SK-N-MC (cell line): ENCODE data around the gene ESRP2.

Experiments used
- DNase-seq: peaks from one replicate; pipeline ENCODE4 v3.0.0-alpha.2; 2011; ENCODE audit warnings: low read depth, low spot score
- H3K27ac ChIP-seq: fragments of 200-600 bp; sonication (generic); 2 replicates; pipeline ENCODE4 v1.5.1; 2016; ENCODE audit warnings: mixed run types
- H3K36me3 ChIP-seq: fragments of 200-600 bp; sonication (generic); 2 replicates; pipeline ENCODE4 v1.6.1; 2017; ENCODE audit warnings: antibody characterized with exemption, low read length, mixed read lengths; ENCODE audit not compliant: insufficient read depth
- H3K4me3 ChIP-seq: fragments of 200-600 bp; sonication (generic); 2 replicates; pipeline ENCODE4 v1.5.1; 2016
- H3K9ac ChIP-seq: fragments of 200-600 bp; sonication (generic); 2 replicates; pipeline ENCODE4 v1.8.0; 2017; ENCODE audit warnings: mixed run types, mixed read lengths; ENCODE audit not compliant: insufficient read length
- H3K9me3 ChIP-seq: fragments of 200-600 bp; sonication (generic); 2 replicates; pipeline ENCODE4 v1.6.1; 2017; ENCODE audit warnings: low read depth, mild to moderate bottlenecking, antibody characterized with exemption, low read length, moderate library complexity, mixed read lengths
- EZH2 ChIP-seq: fragments of 200-600 bp; sonication (generic); IDR thresholded peaks from one replicate; pipeline ENCODE4 v1.6.1; 2017; ENCODE audit warnings: antibody characterized with exemption
- FOXP2 ChIP-seq: optimal IDR thresholded peaks from 2 replicates; pipeline ENCODE3; 2011; ENCODE audit warnings: mild to moderate bottlenecking, moderate library complexity; ENCODE audit not compliant: insufficient read depth; ENCODE audit errors: extremely low read length, control extremely low read depth
- POLR2AphosphoS5 ChIP-seq: IDR thresholded peaks from 2 replicates; pipeline ENCODE4 v1.6.1; 2012; ENCODE audit warnings: mild to moderate bottlenecking, low read depth, low read length, borderline replicate concordance

ESRP2 gene

GRCh38 chr16:68253721-68254120, 17.8 kb upstream of the ESRP2 start:
- no peak for DNase-seq
- no peak for TF ChIP-seq EZH2
- TF ChIP-seq POLR2AphosphoS5, result no peak
- TF ChIP-seq FOXP2, result no peak
- no peak overlapping the region for H3K4me3 ChIP-seq
- no peaks in the 10 kb centered on the region for H3K9me3 ChIP-seq
- H3K9ac ChIP-seq, result no peak overlapping the region
- no peak overlapping the region for H3K27ac ChIP-seq
- H3K36me3 ChIP-seq, result no peaks in the 10 kb centered on the region

GRCh38 chr16:68252383-68252782, 16.5 kb upstream of the ESRP2 start:
- no peak for DNase-seq

DNA sequence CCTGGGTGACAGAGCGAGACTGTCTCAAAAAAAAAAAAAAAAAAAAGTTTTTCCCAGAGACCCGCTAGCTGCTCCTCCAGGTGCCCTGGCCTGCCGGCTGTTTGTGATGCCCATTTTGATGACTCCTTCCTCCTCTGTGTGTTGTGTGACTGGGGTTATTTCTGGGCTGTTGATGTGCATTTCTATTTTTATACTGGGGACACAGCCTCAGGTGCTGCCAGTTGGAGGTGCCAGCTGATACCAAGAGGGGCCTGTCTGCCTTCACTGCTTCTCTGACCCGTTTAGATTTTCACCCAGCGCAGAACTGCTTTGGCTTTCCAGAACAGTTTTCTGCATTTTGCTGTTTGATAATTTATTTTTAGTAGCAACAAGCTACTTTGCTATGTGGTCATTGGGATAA, 15.9 kb upstream of the ESRP2 start:
- H3K9ac ChIP-seq, result no peak overlapping the region
- H3K4me3 ChIP-seq, result no peak overlapping the region
- no peaks in the 10 kb centered on the region for H3K36me3 ChIP-seq
- no peak for DNase-seq
- no peak overlapping the region for H3K27ac ChIP-seq
- TF ChIP-seq POLR2AphosphoS5 (no peak), EZH2 (no peak), FOXP2 (no peak)
- H3K9me3 ChIP-seq, result no peaks in the 10 kb centered on the region

More at GRCh38 chr16:68252383-68252782, 16.5 kb upstream of the ESRP2 start:
- no peak overlapping the region for H3K9ac ChIP-seq
- no peak overlapping the region for H3K4me3 ChIP-seq
- H3K36me3 ChIP-seq, result no peaks in the 10 kb centered on the region
- TF ChIP-seq EZH2 (no peak), POLR2AphosphoS5 (no peak)
- no peaks in the 10 kb centered on the region for H3K9me3 ChIP-seq
- no peak overlapping the region for H3K27ac ChIP-seq

GRCh38 chr16:68250951-68251350, 15.0 kb upstream of the ESRP2 start:
- Histone ChIP-seq H3K27ac (no peak overlapping the region), H3K36me3 (no peaks in the 10 kb centered on the region), H3K9ac (no peak overlapping the region), H3K9me3 (no peaks in the 10 kb centered on the region), H3K4me3 (no peak overlapping the region)
- no peak for TF ChIP-seq POLR2AphosphoS5
- TF ChIP-seq FOXP2, result no peak
- TF ChIP-seq EZH2, result no peak
- DNase-seq, result no peak

GRCh38 chr16:68249371-68249770, 13.4 kb upstream of the ESRP2 start:
- no peak overlapping the region for H3K9ac ChIP-seq
- DNase-seq, result no peak
- H3K4me3 ChIP-seq, result no peak overlapping the region
- TF ChIP-seq EZH2 (no peak), FOXP2 (no peak), POLR2AphosphoS5 (no peak)
- no peaks in the 10 kb centered on the region for H3K36me3 ChIP-seq
- no peaks in the 10 kb centered on the region for H3K9me3 ChIP-seq
- H3K27ac ChIP-seq, result no peak overlapping the region

- Histone ChIP-seq H3K9ac (no peak overlapping the region), H3K4me3 (no peak overlapping the region), H3K36me3 (no peaks in the 10 kb centered on the region), H3K9me3 (no peaks in the 10 kb centered on the region), H3K27ac (no peak overlapping the region)
- no peak for DNase-seq
- TF ChIP-seq POLR2AphosphoS5 (no peak), EZH2 (no peak), FOXP2 (no peak)
Observed at GRCh38 chr16:68247932-68248331, 12.0 kb upstream of the ESRP2 start.

DNA sequence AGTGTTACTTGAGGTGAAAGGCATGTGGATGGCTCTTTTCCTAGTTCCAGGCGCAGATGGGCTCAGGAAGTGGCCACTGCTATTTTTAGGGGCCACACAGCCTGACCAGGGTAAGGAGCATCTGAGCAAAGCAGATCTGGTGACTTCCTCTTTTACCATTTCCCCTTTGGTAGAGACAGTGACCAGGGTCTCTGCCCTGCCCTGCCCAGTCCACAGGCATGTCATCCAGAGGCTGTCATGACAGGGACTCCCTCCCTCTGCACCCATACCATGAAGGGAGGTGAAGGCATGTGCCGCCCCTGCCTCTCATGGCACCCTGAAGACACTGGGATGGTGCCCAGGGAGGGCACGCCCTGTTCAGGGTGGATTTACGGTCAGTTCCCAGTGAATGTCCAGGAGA, 11.5 kb upstream of the ESRP2 start:
- DNase-seq, result no peak
- H3K27ac ChIP-seq, result no peak overlapping the region
- no peak overlapping the region for H3K4me3 ChIP-seq
- no peak overlapping the region for H3K9ac ChIP-seq
- no peaks in the 10 kb centered on the region for H3K9me3 ChIP-seq
- no peaks in the 10 kb centered on the region for H3K36me3 ChIP-seq
- TF ChIP-seq EZH2 (no peak), POLR2AphosphoS5 (no peak), FOXP2 (no peak)

- TF ChIP-seq FOXP2, result no peak
- no peak for TF ChIP-seq POLR2AphosphoS5
- no peak for TF ChIP-seq EZH2
- H3K27ac ChIP-seq, result no peak overlapping the region
- H3K9me3 ChIP-seq, result no peaks in the 10 kb centered on the region
- no peak for DNase-seq
- H3K9ac ChIP-seq, result no peak overlapping the region
- H3K4me3 ChIP-seq, result no peak overlapping the region
- H3K36me3 ChIP-seq, result no peaks in the 10 kb centered on the region
Observed at GRCh38 chr16:68246666-68247065, 10.7 kb upstream of the ESRP2 start.

- Histone ChIP-seq H3K36me3 (no peaks in the 10 kb centered on the region), H3K9me3 (no peaks in the 10 kb centered on the region), H3K9ac (no peak overlapping the region), H3K27ac (no peak overlapping the region), H3K4me3 (no peak overlapping the region)
- TF ChIP-seq FOXP2 (no peak), EZH2 (no peak), POLR2AphosphoS5 (no peak)
- no peak for DNase-seq
Observed at GRCh38 chr16:68246121-68246520, 10.2 kb upstream of the ESRP2 start.
